HepG2 (cell line): ENCODE data around the gene AGER. TPM values are rescaled to one million over a fixed set of nuclear protein-coding genes. Genes with fewer than 3 reads are reported as not detected.

ENCODE experiments used
- AHR ChIP-seq: IDR thresholded peaks from 2 replicates; pipeline ENCODE4 v1.6.1; 2018; ENCODE audit warnings: missing genetic modification reagents, missing compliant biosample characterization
- FOXO4 ChIP-seq: sonication (generic); formaldehyde crosslinking; conservative IDR thresholded peaks from 2 replicates; pipeline ENCODE4 v1.8.1; 2023; ENCODE audit warnings: missing genetic modification reagents
- HOXA7 ChIP-seq: sonication (generic); formaldehyde crosslinking; IDR thresholded peaks from 2 replicates; pipeline ENCODE4 v1.8.1; 2022; ENCODE audit warnings: mild to moderate bottlenecking, missing genetic modification reagents, moderate library complexity
- MNT ChIP-seq: fragments of 450-650 bp; IDR thresholded peaks from 2 replicates; pipeline ENCODE4 v1.6.1; 2016
- MZF1 ChIP-seq: sonication (generic); formaldehyde crosslinking; IDR thresholded peaks from 2 replicates; pipeline ENCODE4 v1.8.1; 2023; ENCODE audit warnings: mild to moderate bottlenecking, missing genetic modification reagents, borderline replicate concordance
- PHF20 ChIP-seq: sonication (generic); formaldehyde crosslinking; IDR thresholded peaks from 2 replicates; pipeline ENCODE4 v1.5.0; 2020; ENCODE audit warnings: mild to moderate bottlenecking, missing genetic modification reagents
- POLR2A ChIP-seq, 2 experiments: IDR thresholded peaks; 2 replicates each; pipeline ENCODE4 v1.6.1; 2011; ENCODE audit warnings: low read depth in 2 of 2, low read length in 2 of 2, mild to moderate bottlenecking in 1 of 2, moderate library complexity in 1 of 2; ENCODE audit not compliant: insufficient read depth in 1 of 2
- RCOR2 ChIP-seq: IDR thresholded peaks from 2 replicates; pipeline ENCODE4 v1.6.1; 2016; ENCODE audit warnings: missing biosample characterization, missing genetic modification reagents
- RFX5 ChIP-seq: IDR thresholded peaks from 2 replicates; pipeline ENCODE4 v1.6.1; 2011; ENCODE audit warnings: low read depth, low read length, improper control_type of control experiment
- SNAPC5 ChIP-seq: sonication (generic); formaldehyde crosslinking; IDR thresholded peaks from 2 replicates; pipeline ENCODE4 v1.8.1; 2023; ENCODE audit warnings: mild to moderate bottlenecking, missing genetic modification reagents, borderline replicate concordance
- TCF7 ChIP-seq: sonication (generic); IDR thresholded peaks from 2 replicates; pipeline ENCODE4 v1.6.1; 2016; ENCODE audit warnings: antibody characterized with exemption, low read depth
- TEAD3 ChIP-seq: optimal IDR thresholded peaks from 2 replicates; pipeline ENCODE3; 2016; ENCODE audit warnings: borderline replicate concordance
- THAP9 ChIP-seq: sonication (generic); formaldehyde crosslinking; IDR thresholded peaks from 2 replicates; pipeline ENCODE4; 2020; ENCODE audit warnings: missing genetic modification reagents, mild to moderate bottlenecking, borderline replicate concordance
- TSC22D2 ChIP-seq: sonication (generic); formaldehyde crosslinking; IDR thresholded peaks from 2 replicates; pipeline ENCODE4 v1.5.1; 2020; ENCODE audit warnings: missing genetic modification reagents, mild to moderate bottlenecking, borderline replicate concordance
- WIZ ChIP-seq: sonication (generic); formaldehyde crosslinking; IDR thresholded peaks from 2 replicates; pipeline ENCODE4 v1.5.1; 2020; ENCODE audit warnings: mild to moderate bottlenecking, missing genetic modification reagents
- ZNF232 ChIP-seq: sonication (generic); formaldehyde crosslinking; IDR thresholded peaks from 2 replicates; pipeline ENCODE4 v1.4.0; 2020; ENCODE audit warnings: missing genetic modification reagents, borderline replicate concordance
- ZNF281 ChIP-seq: sonication (generic); formaldehyde crosslinking; IDR thresholded peaks from 2 replicates; pipeline ENCODE4 v1.4.0; 2020; ENCODE audit warnings: missing genetic modification reagents, borderline replicate concordance
- ZNF292 ChIP-seq: sonication (generic); formaldehyde crosslinking; IDR thresholded peaks from 2 replicates; pipeline ENCODE4 v1.8.1; 2022; ENCODE audit warnings: mild to moderate bottlenecking, low read depth, missing genetic modification reagents, borderline replicate concordance
- ZNF557 ChIP-seq: sonication (generic); formaldehyde crosslinking; IDR thresholded peaks from 2 replicates; pipeline ENCODE4 v1.4.0; 2020; ENCODE audit warnings: missing genetic modification reagents
- ZNF558 ChIP-seq: sonication (generic); formaldehyde crosslinking; IDR thresholded peaks from 2 replicates; pipeline ENCODE4 v1.9.0; 2022; ENCODE audit warnings: mild to moderate bottlenecking, missing genetic modification reagents, borderline replicate concordance
- ZNF616 ChIP-seq: sonication (generic); formaldehyde crosslinking; IDR thresholded peaks from 2 replicates; pipeline ENCODE4 v1.5.0; 2020; ENCODE audit warnings: low read depth, mild to moderate bottlenecking, missing genetic modification reagents
- ZNF678 ChIP-seq: sonication (generic); formaldehyde crosslinking; IDR thresholded peaks from 2 replicates; pipeline ENCODE4 v1.4.0; 2020; ENCODE audit warnings: mild to moderate bottlenecking, missing genetic modification reagents
- polyA plus RNA-seq, 8 experiments: library from polyadenylated mRNA; depleted of rRNA in 3 of 8; stranded (reverse) in 7 of 8; unstranded in 1 of 8; fragments of >200 nt; fragmentation: Illumina TruSeq in 4 of 8; extraction: Trizol in 4 of 8; gene quantifications; 2 replicates each; pipeline versions ENCODE4 v1.2.1 to v1.2.3, GENCODE V29; 2011 to 2016; ENCODE audit warnings: low read depth in 4 of 8, missing spikeins in 1 of 8, mixed read lengths in 1 of 8; ENCODE audit not compliant: insufficient read depth in 1 of 8
- total RNA-seq, 5 experiments: library from RNA; depleted of rRNA; stranded (reverse); fragments of >200 nt; fragmentation: Illumina TruSeq; extraction: Trizol; gene quantifications; 2 replicates each; pipeline ENCODE4 v1.2.3, GENCODE V29; 2016; ENCODE audit warnings: low read depth in 1 of 5

AGER gene
- total and polyA plus RNA-seq, 2 of the 13 experiments (the other 11 are each of a cell fraction or from before 2014, with no cell fraction given): 1.9 to 5.1 TPM

- no peak for TF ChIP-seq FOXO4 (CRISPR knock-in tag)
- peak; percentile 68 for TF ChIP-seq THAP9
- no peak for TF ChIP-seq SNAPC5 (CRISPR knock-in tag)
- TF ChIP-seq PHF20 (CRISPR knock-in tag): peak; percentile 7; the same call in 1 of the 2 replicates
- no peak for TF ChIP-seq ZNF678 (CRISPR knock-in tag)
- TF ChIP-seq ZNF281 (CRISPR knock-in tag): no peak
- TF ChIP-seq ZNF232: no peak
- no peak for TF ChIP-seq RCOR2
- TF ChIP-seq ZNF557 (CRISPR knock-in tag): no peak
- TF ChIP-seq ZNF616 (CRISPR knock-in tag): no peak
- TF ChIP-seq TSC22D2 (CRISPR knock-in tag): no peak
- no peak for TF ChIP-seq HOXA7
- TF ChIP-seq RFX5: peak; percentile 89
- TF ChIP-seq TCF7: peak; percentile 57; the same call in 1 of the 2 replicates
- TF ChIP-seq POLR2A (IDR thresholded peaks at IDR 0.05; ENCODE audit: insufficient read depth in 1 of 2, low read depth in 2 of 2, low read length in 2 of 2): peak; percentile 1 to 14; a peak in 1 of 4 replicates
- no peak for TF ChIP-seq MZF1 (CRISPR knock-in tag)
- TF ChIP-seq ZNF292 (CRISPR knock-in tag): no peak
- TF ChIP-seq ZNF558 (CRISPR knock-in tag): no peak
- no peak for TF ChIP-seq AHR (CRISPR knock-in tag)
- TF ChIP-seq MNT: peak; percentile 57; the same call in 1 of the 2 replicates
- no peak for TF ChIP-seq WIZ (CRISPR knock-in tag)
- peak; percentile 8 for TF ChIP-seq TEAD3
Observed at GRCh38 chr6:32177788-32178546, 6.1 kb downstream of the AGER start, which contains the start of gene RNF5 (continued).
